ENCODE measurements around the gene BBIP1. TPM values are rescaled to one million over a fixed set of nuclear protein-coding genes. Genes with fewer than 3 reads are reported as not detected.

Gene BBIP1
- total and polyA plus RNA-seq, 11 donors = 19.3 to 32.4 (median 25.8) TPM

- Histone ChIP-seq H3K27ac (no peak overlapping the region), H3K9me3 (peaks cover 0 to 10% (median 0%) of the 10 kb centered on the region in 12 donors), H3K27me3 (no peaks in the 10 kb centered on the region), H3K4me1 (peaks cover 0 to 33% (median 17%) of the 10 kb centered on the region in 12 donors), H3K4me3 (no peak overlapping the region), H3K36me3 (peaks cover 0 to 10% (median 0%) of the 10 kb centered on the region in 9 donors)
- no peak for DNase-seq
- no peak for ATAC-seq
- intact Hi-C loops (cut with DNase I) = no loop called here
- WGBS, 4 donors = 73 to 88% (median 85%) methylated on average over 4 of the region's 4 CpGs
- no peak for TF ChIP-seq CTCF (IDR thresholded peaks at IDR 0.05)
- TF ChIP-seq POLR2A (IDR thresholded peaks at IDR 0.05) = no peak
These were observed 28.1 kb upstream of the BBIP1 start for GRCh38 chr10:110947061-110947595.

- peaks cover 0 to 33% (median 17%) of the 10 kb centered on the region in 12 donors for H3K4me1 ChIP-seq
- H3K27me3 ChIP-seq = no peaks in the 10 kb centered on the region
- H3K4me3 ChIP-seq = no peak overlapping the region
- TF ChIP-seq POLR2A (IDR thresholded peaks at IDR 0.05) = no peak
- TF ChIP-seq CTCF (IDR thresholded peaks at IDR 0.05) = no peak
- DNase-seq = no peak
- H3K9me3 ChIP-seq = peaks cover 0 to 12% (median 0%) of the 10 kb centered on the region in 12 donors
- H3K36me3 ChIP-seq = peaks cover 0 to 12% (median 0%) of the 10 kb centered on the region in 9 donors
- H3K27ac ChIP-seq = no peak overlapping the region
- WGBS, 4 donors = 71 to 90% (median 86%) methylated on average over 1 of the region's 1 CpG
- ATAC-seq = no peak
- intact Hi-C loops (cut with DNase I) = no loop called here
These were observed 27.5 kb upstream of the BBIP1 start for GRCh38 chr10:110946496-110946895.

- TF ChIP-seq POLR2A (IDR thresholded peaks at IDR 0.05) = no peak
- TF ChIP-seq CTCF (IDR thresholded peaks at IDR 0.05) = no peak
- Histone ChIP-seq H3K27me3 (no peaks in the 10 kb centered on the region), H3K4me1 (peaks cover 0 to 34% (median 17%) of the 10 kb centered on the region in 12 donors), H3K4me3 (no peak overlapping the region), H3K27ac (peak overlapping the region in 1 of 12 donors; percentile 72), H3K36me3 (peaks cover 0 to 14% (median 0%) of the 10 kb centered on the region in 9 donors), H3K9me3 (peaks cover 0 to 12% (median 0%) of the 10 kb centered on the region in 12 donors)
- DNase-seq (no peak), ATAC-seq (peak; percentile 41 to 77 (median 62))
- 40 to 57% (median 48%) methylated on average over 5 of the region's 5 CpGs for WGBS, 4 donors
- intact Hi-C loops (cut with DNase I) = no loop called here
These were observed 25.9 kb upstream of the BBIP1 start for GRCh38 chr10:110944792-110945396.

- intact Hi-C loops (cut with DNase I) = no loop called here
- no peak overlapping the region for H3K4me3 ChIP-seq
- H3K27me3 ChIP-seq = no peaks in the 10 kb centered on the region
- H3K4me1 ChIP-seq = peaks cover 0 to 24% (median 3%) of the 10 kb centered on the region in 12 donors
- ATAC-seq (no peak), DNase-seq (peak in 1 of 5 donors; percentile 16)
- no peak for TF ChIP-seq CTCF (IDR thresholded peaks at IDR 0.05)
- no peak for TF ChIP-seq POLR2A (IDR thresholded peaks at IDR 0.05)
- peaks cover 0 to 19% (median 0%) of the 10 kb centered on the region in 9 donors for H3K36me3 ChIP-seq
- peaks cover 0 to 12% (median 0%) of the 10 kb centered on the region in 12 donors for H3K9me3 ChIP-seq
- WGBS, 4 donors = 95 to 97% (median 96%) methylated on average over 4 of the region's 4 CpGs
- no peak overlapping the region for H3K27ac ChIP-seq
These were observed 20.4 kb upstream of the BBIP1 start for GRCh38 chr10:110939419-110939818.

Data from heart left ventricle (tissue), 16 donors.